Memory B cell (primary cell): ENCODE results near the gene PRMT6.
"Not testable (repeated sequence)": the region's sequence is repeated elsewhere in the genome, so short reads cannot be mapped to it uniquely, and the experiment has no call there.

Experiments used
- ATAC-seq: fragments of 150-1000 bp; cut with Tn5 transposase; 2 replicates; pipeline ENCODE4 v1.10.0; 2021; ENCODE audit warnings: low read depth, mild to moderate bottlenecking, moderate library complexity
- DNase-seq, 2 donors: peaks; one replicate each; pipeline ENCODE4 v3.0.0; 2022; ENCODE audit warnings: low spot score in 2 of 2
- H3K27ac Mint-ChIP-seq: one replicate; pipeline ENCODE4 v1.8.0; 2022; ENCODE audit warnings: mild to moderate bottlenecking, moderate library complexity, mixed read lengths
- H3K27me3 Mint-ChIP-seq: one replicate; pipeline ENCODE4 v1.8.0; 2022; ENCODE audit warnings: mixed read lengths
- H3K36me3 Mint-ChIP-seq: one replicate; pipeline ENCODE4 v1.8.0; 2022; ENCODE audit warnings: mild to moderate bottlenecking, mixed read lengths
- H3K4me1 Mint-ChIP-seq: one replicate; pipeline ENCODE4 v1.8.0; 2022; ENCODE audit warnings: mixed read lengths
- H3K4me3 Mint-ChIP-seq: one replicate; pipeline ENCODE4 v1.8.0; 2022; ENCODE audit warnings: mild to moderate bottlenecking, moderate library complexity, mixed read lengths
- H3K9me3 Mint-ChIP-seq: one replicate; pipeline ENCODE4 v1.8.0; 2022; ENCODE audit warnings: mixed read lengths

The PRMT6 gene

DNA sequence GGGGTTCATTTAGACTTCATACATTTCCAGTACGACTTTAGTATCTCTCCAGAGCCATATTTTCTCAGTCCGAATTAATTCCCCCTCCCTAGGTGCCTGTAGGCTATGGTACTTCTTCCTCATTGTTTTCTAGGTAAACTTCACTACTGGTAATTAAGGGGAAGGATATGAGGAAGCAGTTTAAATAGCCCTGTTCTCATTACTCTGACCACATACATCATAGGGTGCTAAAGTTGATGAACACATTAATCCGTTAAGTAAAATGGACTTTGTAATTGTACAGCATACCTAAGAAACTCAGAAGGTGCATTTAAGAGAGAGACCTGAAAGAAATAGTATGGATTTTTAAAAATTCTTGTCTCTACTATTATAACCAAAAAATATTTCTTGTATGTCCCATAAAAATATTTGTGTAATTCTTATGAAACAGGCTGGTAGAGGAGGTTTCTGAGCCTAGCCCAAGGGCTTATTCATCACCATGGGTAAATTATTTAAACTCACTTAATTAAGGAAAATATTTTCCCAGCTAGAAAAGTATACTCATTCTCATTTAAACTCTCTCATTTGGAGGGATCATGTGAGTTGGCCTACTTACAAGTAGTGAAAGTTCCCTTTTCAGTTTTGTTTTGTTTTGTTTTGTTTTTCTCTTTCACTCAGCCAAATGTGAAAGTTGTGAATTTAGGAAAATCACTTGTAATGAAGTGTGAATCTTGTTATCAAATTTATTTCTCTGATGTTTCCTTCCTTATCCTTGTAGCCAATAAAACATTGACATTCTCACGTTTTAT, 2.0 kb downstream of the PRMT6 start:
- Mint-ChIP-seq H3K27me3 (no peaks in the 10 kb centered on the region), H3K4me1 (peaks cover 17% of the 10 kb centered on the region), H3K4me3 (peak overlapping the region; percentile 100), H3K9me3 (no peaks in the 10 kb centered on the region), H3K27ac (peak overlapping the region; percentile 100), H3K36me3 (peaks cover 9% of the 10 kb centered on the region)
- DNase-seq (no peak), ATAC-seq (no peak)

DNA sequence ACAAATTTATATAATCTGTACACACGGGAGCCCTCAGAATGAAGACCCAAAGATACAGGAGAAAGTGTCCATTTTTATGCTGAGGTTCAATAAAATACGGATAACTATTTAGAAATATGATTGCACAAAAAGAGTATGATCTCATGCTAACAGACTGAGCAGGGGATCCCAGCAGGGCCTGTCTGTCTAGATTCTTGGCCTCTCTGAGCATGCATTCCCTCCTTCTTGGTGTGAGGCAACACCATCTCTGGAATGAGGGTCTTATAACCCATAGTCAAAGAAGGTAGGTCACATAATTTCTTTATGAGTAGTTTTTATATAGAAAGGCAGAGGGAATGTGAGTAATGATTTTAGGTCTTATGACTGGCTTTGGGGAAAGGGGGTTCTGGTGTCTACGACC, 5.4 kb downstream of the PRMT6 start:
- Mint-ChIP-seq H3K36me3 (peaks cover 7% of the 10 kb centered on the region), H3K4me1 (peaks cover 13% of the 10 kb centered on the region), H3K27me3 (no peaks in the 10 kb centered on the region), H3K27ac (no peak overlapping the region), H3K9me3 (no peaks in the 10 kb centered on the region), H3K4me3 (no peak overlapping the region)
- DNase-seq: no peak
- no peak for ATAC-seq

DNA sequence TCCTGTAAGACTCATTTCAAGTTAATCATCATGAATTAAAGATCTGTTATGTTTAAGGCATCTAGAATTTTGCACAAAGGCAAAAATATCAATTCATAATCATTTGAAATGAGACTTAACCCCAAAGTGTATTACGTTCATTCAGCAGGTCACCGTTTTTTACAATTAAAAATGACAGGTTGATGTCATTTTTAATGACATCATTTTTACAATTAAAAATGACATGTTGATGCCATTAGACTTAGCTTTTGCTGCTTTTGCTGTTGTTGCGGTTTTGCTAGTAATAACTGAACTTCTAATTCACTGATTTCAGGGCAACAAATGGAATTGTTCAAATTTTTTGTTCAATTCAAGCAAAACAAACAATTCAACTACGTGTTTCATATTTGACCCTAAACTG, 17.0 kb downstream of the PRMT6 start:
- DNase-seq (no peak), ATAC-seq (no peak)
- no peak overlapping the region for H3K4me3 Mint-ChIP-seq
- no peaks in the 10 kb centered on the region for H3K4me1 Mint-ChIP-seq
- peaks cover 3% of the 10 kb centered on the region for H3K9me3 Mint-ChIP-seq
- H3K36me3 Mint-ChIP-seq: peaks cover 2% of the 10 kb centered on the region
- H3K27ac Mint-ChIP-seq: no peak overlapping the region
- H3K27me3 Mint-ChIP-seq: peaks cover 5% of the 10 kb centered on the region

DNA sequence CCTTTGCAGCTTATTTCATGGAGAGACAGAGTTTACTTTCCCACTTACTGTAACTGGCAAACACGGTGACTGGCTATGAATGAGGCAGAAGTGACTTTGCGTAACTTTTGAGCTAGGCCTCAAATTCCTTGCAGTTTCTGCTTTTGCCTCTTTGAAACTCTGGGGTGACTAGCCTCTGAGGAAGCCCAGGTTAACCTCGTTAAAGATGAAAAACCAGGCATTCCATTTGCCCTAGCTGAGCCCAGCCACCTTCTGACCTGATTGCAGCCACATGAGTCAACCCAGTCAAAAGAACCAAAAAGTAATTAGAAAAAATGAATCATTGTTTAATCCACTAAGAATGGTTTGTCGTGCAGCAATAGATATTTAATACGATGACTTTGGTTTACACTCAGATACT, 20.4 kb downstream of the PRMT6 start:
- no peak overlapping the region for H3K4me3 Mint-ChIP-seq
- H3K9me3 Mint-ChIP-seq: peaks cover 1% of the 10 kb centered on the region
- no peak overlapping the region for H3K27ac Mint-ChIP-seq
- peaks cover 4% of the 10 kb centered on the region for H3K27me3 Mint-ChIP-seq
- H3K4me1 Mint-ChIP-seq: no peaks in the 10 kb centered on the region
- ATAC-seq (no peak), DNase-seq (no peak)
- H3K36me3 Mint-ChIP-seq: peaks cover 2% of the 10 kb centered on the region

DNA sequence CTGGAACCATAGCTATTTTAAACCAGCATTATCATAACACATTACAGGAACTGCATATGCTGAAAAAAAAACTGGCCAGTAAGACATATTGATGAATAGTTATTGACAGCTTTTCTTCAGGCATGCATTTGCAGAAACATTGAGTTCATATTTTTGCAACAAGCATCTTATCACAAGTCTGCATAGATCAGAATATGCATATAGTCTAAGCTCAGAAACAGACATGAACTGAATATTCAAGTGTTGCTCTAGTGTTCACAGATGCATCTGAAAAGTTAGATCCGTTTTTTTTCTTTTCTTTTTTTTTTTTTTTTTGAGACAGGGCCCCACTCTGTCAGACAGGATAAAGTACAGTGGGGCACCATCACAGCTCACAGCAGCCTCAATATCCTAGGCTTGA, 22.8 kb downstream of the PRMT6 start:
- DNase-seq (no peak), ATAC-seq (no peak)
- H3K9me3 Mint-ChIP-seq: peaks cover 2% of the 10 kb centered on the region
- no peak overlapping the region for H3K27ac Mint-ChIP-seq
- no peaks in the 10 kb centered on the region for H3K4me1 Mint-ChIP-seq
- H3K27me3 Mint-ChIP-seq: peaks cover 5% of the 10 kb centered on the region
- H3K4me3 Mint-ChIP-seq: no peak overlapping the region
- peaks cover 2% of the 10 kb centered on the region for H3K36me3 Mint-ChIP-seq

DNA sequence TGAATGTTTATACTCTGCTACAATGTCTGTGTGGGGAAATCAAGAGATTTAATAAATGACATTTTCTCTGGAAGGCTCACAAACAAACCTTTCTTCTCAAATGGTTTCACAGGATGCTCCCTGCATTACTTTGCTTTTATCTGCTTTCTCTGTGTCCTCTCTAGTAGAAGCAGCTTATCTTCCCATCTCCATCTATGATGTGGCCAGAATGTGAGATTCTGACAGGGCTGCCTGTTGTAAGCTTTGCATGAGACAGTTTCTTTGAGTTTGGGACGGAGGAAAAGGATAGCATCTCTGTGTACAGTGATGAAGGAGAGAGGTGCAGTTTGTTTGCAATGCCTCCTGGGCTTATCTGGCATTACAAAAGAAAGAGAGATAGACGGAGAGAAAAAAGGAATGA, 24.6 kb downstream of the PRMT6 start:
- Mint-ChIP-seq H3K36me3 (peaks cover 2% of the 10 kb centered on the region), H3K4me3 (no peak overlapping the region), H3K4me1 (no peaks in the 10 kb centered on the region), H3K9me3 (peaks cover 10% of the 10 kb centered on the region), H3K27ac (no peak overlapping the region), H3K27me3 (peaks cover 5% of the 10 kb centered on the region)
- DNase-seq: no peak
- ATAC-seq: no peak

DNA sequence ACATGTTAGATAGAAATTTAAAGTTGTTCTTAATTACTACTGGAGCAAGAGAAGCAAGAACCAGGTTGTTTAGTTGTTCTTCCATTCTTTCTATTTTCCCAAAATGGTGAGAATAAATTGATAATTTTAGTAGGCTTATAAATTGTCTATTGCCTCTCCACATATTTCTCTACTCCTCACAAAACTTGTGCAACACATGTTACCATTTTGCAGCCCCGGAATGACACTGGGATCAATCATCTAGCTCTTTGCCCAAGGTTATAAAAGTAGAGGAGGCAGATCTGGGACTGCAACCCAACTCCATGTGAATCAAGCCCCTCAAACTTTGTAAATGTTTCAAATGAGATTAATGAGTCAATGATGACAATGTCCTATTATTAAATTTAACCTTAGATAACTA, 34.9 kb downstream of the PRMT6 start:
- no peak overlapping the region for H3K27ac Mint-ChIP-seq
- no peak for ATAC-seq
- H3K9me3 Mint-ChIP-seq: peaks cover 2% of the 10 kb centered on the region

DNA sequence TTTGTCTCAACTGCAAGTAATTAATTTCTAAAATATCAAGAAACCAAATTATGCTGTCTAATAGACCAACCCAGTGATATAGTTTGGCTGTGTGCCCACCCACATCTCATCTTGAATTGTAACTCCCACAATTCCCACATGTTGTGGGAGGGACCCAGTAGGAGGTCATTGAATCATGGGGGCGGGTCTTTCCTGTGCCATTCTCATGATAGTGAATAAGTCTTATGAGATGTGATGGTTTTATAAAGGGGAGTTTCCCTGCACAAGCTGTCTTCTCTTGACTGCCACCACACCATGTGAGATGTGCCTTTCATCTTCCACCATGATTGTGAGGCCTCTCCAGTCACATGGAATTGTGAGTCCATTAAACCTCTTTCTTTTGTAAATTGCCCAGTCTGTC, 36.9 kb downstream of the PRMT6 start:
- not testable (repeated sequence) for H3K27me3 Mint-ChIP-seq, H3K36me3 Mint-ChIP-seq, ATAC-seq, H3K27ac Mint-ChIP-seq, H3K4me1 Mint-ChIP-seq, H3K9me3 Mint-ChIP-seq, DNase-seq, H3K4me3 Mint-ChIP-seq

More for the DNA sequence above, 34.9 kb downstream of the PRMT6 start:
- peaks cover 2% of the 10 kb centered on the region for H3K36me3 Mint-ChIP-seq
- H3K4me3 Mint-ChIP-seq: no peak overlapping the region
- no peak for DNase-seq
- no peaks in the 10 kb centered on the region for H3K4me1 Mint-ChIP-seq
- no peaks in the 10 kb centered on the region for H3K27me3 Mint-ChIP-seq

DNA sequence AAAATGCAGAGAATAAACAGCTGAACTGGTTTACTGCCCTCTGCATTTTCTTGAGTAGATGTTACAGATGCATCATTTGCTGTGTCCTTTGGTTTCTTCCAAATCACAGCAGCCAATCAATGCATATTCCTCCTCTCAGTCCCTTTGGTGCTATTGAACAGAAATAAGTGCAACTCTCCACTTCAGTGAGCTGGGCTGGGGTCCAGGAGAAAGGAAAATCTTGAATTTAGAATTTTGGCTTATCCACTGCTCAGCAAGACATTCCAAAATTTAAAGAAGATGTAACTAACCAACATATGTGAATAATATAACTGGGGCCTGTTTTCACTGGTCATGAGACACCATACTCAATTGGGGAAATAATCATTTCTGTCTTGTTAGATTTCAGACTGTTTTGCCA, 39.2 kb downstream of the PRMT6 start:
- H3K4me1 Mint-ChIP-seq: peaks cover 2% of the 10 kb centered on the region

DNA sequence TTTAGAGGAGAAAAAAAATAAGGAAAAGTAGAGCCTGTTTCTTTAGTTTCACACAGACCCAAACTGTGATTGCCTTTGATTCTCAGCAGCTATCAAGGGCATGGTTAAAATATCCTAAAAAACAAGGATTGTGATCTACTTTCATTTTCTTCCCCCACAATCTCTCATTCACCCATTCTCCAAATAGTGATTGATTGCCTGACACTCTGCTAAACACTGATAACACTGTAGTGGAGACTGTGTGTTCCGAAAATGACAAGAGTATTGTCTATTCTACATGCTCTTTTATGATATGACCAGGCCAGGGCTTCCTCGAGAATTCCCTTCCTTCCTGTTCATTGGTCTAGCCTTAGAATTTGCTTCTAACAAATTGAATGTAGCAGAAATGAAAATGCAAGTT, 40.2 kb downstream of the PRMT6 start:
- Mint-ChIP-seq H3K27ac (no peak overlapping the region), H3K27me3 (peaks cover 2% of the 10 kb centered on the region), H3K9me3 (peaks cover 5% of the 10 kb centered on the region), H3K4me3 (no peak overlapping the region), H3K36me3 (peaks cover 2% of the 10 kb centered on the region), H3K4me1 (peaks cover 9% of the 10 kb centered on the region)
- no peak for DNase-seq
- ATAC-seq: no peak

More for the DNA sequence above, 39.2 kb downstream of the PRMT6 start:
- peaks cover 2% of the 10 kb centered on the region for H3K36me3 Mint-ChIP-seq
- peaks cover 5% of the 10 kb centered on the region for H3K9me3 Mint-ChIP-seq
- peaks cover 2% of the 10 kb centered on the region for H3K27me3 Mint-ChIP-seq
- H3K4me3 Mint-ChIP-seq: no peak overlapping the region
- no peak for DNase-seq
- H3K27ac Mint-ChIP-seq: no peak overlapping the region
- ATAC-seq: no peak

DNA sequence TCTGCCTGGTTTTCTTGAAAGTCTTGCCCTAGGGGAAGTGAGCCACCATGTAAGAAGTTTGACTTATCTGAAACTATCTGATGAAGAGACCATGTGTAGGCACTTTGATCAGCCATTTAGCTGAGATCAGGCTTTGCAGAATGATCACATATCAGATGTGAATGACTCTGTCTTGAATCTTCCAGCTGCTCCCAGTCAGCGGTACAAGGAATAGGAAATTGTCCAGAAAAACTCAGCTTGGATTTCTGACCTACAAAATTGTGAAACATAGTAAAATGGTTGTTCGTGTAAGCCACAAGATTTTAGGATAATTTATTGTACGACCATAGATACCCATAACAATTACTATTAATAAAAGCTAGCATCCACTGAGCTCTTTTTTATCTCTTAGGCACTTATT, 42.5 kb downstream of the PRMT6 start:
- ATAC-seq: no peak

DNA sequence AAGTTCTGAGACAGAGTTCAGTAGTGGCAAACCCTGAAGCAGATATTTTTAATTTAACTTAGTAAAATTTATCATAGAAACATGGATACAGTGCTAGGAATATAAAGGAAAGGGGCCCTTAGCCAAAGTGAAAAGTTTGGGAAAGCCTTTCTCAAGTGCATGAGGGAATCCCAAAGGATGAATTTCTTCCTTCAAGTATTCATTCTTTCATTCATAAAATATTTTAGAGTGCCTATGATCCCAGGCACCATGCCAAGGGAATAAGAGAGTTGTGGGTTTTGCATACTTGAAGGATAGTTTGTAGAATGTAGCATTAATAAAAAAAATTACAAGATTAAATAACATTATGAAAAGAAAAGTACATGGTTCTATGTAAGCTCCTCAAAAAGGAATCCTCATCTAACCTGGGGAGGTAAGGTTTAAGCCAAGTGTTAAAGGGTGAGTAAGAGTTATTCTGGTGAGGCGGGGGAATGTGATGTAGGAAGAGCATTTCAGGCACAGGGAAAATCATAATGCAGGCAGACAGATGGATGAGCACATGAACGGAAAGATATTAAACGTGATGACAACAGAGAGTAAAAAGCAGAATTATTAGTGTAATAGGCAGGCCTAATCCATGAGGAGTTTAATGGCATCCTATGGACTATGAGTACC, 44.0 kb downstream of the PRMT6 start:
- no peak overlapping the region for H3K4me3 Mint-ChIP-seq
- H3K36me3 Mint-ChIP-seq: no peaks in the 10 kb centered on the region
- no peak for ATAC-seq

More for the DNA sequence above, 42.5 kb downstream of the PRMT6 start:
- no peak for DNase-seq
- Mint-ChIP-seq H3K4me1 (peaks cover 9% of the 10 kb centered on the region), H3K4me3 (no peak overlapping the region), H3K27me3 (peaks cover 2% of the 10 kb centered on the region), H3K36me3 (no peaks in the 10 kb centered on the region), H3K27ac (no peak overlapping the region), H3K9me3 (peaks cover 5% of the 10 kb centered on the region)

DNA sequence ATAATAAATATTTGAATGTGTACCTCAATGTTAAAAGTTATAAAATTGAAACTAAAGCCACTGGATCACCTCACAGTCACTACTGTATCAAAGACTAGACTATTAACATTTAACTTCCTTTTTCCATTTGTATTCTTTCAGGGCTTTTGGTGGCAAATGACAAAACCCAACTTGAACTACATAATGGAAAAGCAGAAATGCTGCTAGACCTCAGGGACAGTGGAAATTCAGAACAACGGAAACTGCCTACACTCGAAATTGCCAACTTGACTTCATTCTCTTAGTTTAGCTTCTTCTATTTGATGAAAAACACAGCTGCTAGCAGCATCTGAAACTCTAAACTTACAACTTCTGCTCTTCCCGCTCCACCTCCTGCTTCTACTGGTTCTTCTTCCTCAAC, 49.4 kb downstream of the PRMT6 start:
- Mint-ChIP-seq H3K4me1 (peaks cover 10% of the 10 kb centered on the region), H3K27ac (no peak overlapping the region), H3K9me3 (no peaks in the 10 kb centered on the region), H3K27me3 (no peaks in the 10 kb centered on the region), H3K4me3 (no peak overlapping the region), H3K36me3 (no peaks in the 10 kb centered on the region)
- ATAC-seq (no peak), DNase-seq (no peak)

More for the DNA sequence above, 44.0 kb downstream of the PRMT6 start:
- peaks cover 2% of the 10 kb centered on the region for H3K27me3 Mint-ChIP-seq
- no peak for DNase-seq
- peaks cover 5% of the 10 kb centered on the region for H3K9me3 Mint-ChIP-seq
- H3K4me1 Mint-ChIP-seq: peaks cover 9% of the 10 kb centered on the region
- no peak overlapping the region for H3K27ac Mint-ChIP-seq
